PC-3 (cell line): ENCODE measurements around the gene ARHGEF16. TPM values are rescaled to one million over a fixed set of nuclear protein-coding genes. Genes with fewer than 3 reads are reported as not detected.

Source experiments
- ATAC-seq: fragments of 200-7000 bp; cut with Tn5 transposase; 2 replicates; pipeline ENCODE4 v1.9.1; 2020; ENCODE audit warnings: mild to moderate bottlenecking, moderate library complexity
- BruUV-seq: library from RNA; stranded (reverse); fragments of 400-500 nt; replicated peaks from 2 replicates; lab custom pipeline; 2021; lab: Mats Ljungman, UMichigan
- CTCF ChIA-PET: fragments of 300-600 bp; sonication (Branson Sonifier 250); formaldehyde crosslinking; loops from one replicate; lab custom pipeline; 2022; ENCODE audit warnings: antibody characterized with exemption; lab: Charles Lee
- POLR2A ChIA-PET: fragments of 300-600 bp; sonication (Branson Sonifier 250); formaldehyde crosslinking; loops from one replicate; lab custom pipeline; 2022; ENCODE audit warnings: antibody characterized with exemption; ENCODE audit not compliant: unreplicated experiment; lab: Charles Lee
- DNase-seq: peaks from one replicate; pipeline ENCODE4 v3.0.0-alpha.2; 2015
- H2AFZ ChIP-seq: fragments of 300-600 bp; sonication (generic); 2 replicates; pipeline ENCODE4 v1.6.0; 2016; ENCODE audit warnings: antibody characterized with exemption, low read length
- H3F3A ChIP-seq: fragments of 300-600 bp; sonication (generic); one replicate; pipeline ENCODE4 v1.6.0; 2017; ENCODE audit warnings: antibody characterized with exemption, low read length, control low read depth, mild to moderate bottlenecking; ENCODE audit not compliant: unreplicated experiment
- H3K27ac ChIP-seq: fragments of 300-600 bp; sonication (generic); 2 replicates; pipeline ENCODE4 v1.5.1; 2016; ENCODE audit warnings: mild to moderate bottlenecking, low read length
- H3K27me3 ChIP-seq: fragments of 300-600 bp; sonication (generic); 2 replicates; pipeline ENCODE4 v1.6.1; 2016; ENCODE audit warnings: low read length, mixed read lengths
- H3K36me3 ChIP-seq: fragments of 300-600 bp; sonication (generic); 2 replicates; pipeline ENCODE4 v1.6.1; 2016; ENCODE audit warnings: low read depth, mixed run types, low read length, mixed read lengths
- H3K4me1 ChIP-seq: fragments of 300-600 bp; sonication (generic); 2 replicates; pipeline ENCODE4 v1.5.1; 2016; ENCODE audit warnings: low read length; ENCODE audit not compliant: insufficient read depth
- H3K4me2 ChIP-seq: fragments of 300-600 bp; sonication (generic); 2 replicates; pipeline ENCODE4 v1.6.0; 2016; ENCODE audit warnings: low read length
- H3K4me3 ChIP-seq: fragments of 300-600 bp; sonication (generic); 2 replicates; pipeline ENCODE4 v1.5.1; 2016; ENCODE audit warnings: mild to moderate bottlenecking, low read length, mixed read lengths
- H3K79me2 ChIP-seq: fragments of 300-600 bp; sonication (generic); 2 replicates; pipeline ENCODE4 v1.6.1; 2017; ENCODE audit warnings: low read length, mixed read lengths
- H3K9ac ChIP-seq: fragments of 300-600 bp; sonication (generic); 2 replicates; pipeline ENCODE4 v1.6.0; 2016; ENCODE audit warnings: mild to moderate bottlenecking, low read length
- H3K9me2 ChIP-seq: fragments of 300-600 bp; sonication (generic); replicated peaks from 2 replicates; pipeline ENCODE4 v1.6.1; 2016; ENCODE audit warnings: mixed run types, low read length, mixed read lengths
- H3K9me3 ChIP-seq: fragments of 300-600 bp; sonication (generic); 2 replicates; pipeline ENCODE4 v1.6.1; 2016; ENCODE audit warnings: low read length, mixed read lengths
- H4K20me1 ChIP-seq: fragments of 300-600 bp; sonication (generic); 2 replicates; pipeline ENCODE4 v1.6.1; 2016; ENCODE audit warnings: low read length, mixed read lengths
- CTCF ChIP-seq: fragments of 300-600 bp; sonication (generic); conservative IDR thresholded peaks from 2 replicates; pipeline ENCODE4 v1.5.1; 2017; ENCODE audit warnings: antibody characterized with exemption, low read depth, mild to moderate bottlenecking, low read length
- EZH2 ChIP-seq: fragments of 300-600 bp; sonication (generic); IDR thresholded peaks from one replicate; pipeline ENCODE4 v1.6.1; 2017; ENCODE audit warnings: antibody characterized with exemption, mild to moderate bottlenecking, low read length; ENCODE audit not compliant: unreplicated experiment
- EZH2phosphoT487 ChIP-seq: fragments of 300-600 bp; sonication (generic); IDR thresholded peaks from 2 replicates; pipeline ENCODE4 v1.6.1; 2018; ENCODE audit warnings: mild to moderate bottlenecking, antibody characterized with exemption, low read length, borderline replicate concordance
- intact Hi-C: fragments of 100-400 bp; cut with micrococcal nuclease; formaldehyde crosslinking; loops from 2 replicates; pipeline ENCODE4 v1.9.0; 2023
- total RNA-seq: library from RNA; depleted of rRNA; stranded (reverse); fragments of >200 nt; gene quantifications from 2 replicates; pipeline ENCODE4 v1.2.3, GENCODE V29; 2014

The ARHGEF16 gene
- total RNA-seq, 1 experiment from 2014 or later, result 54.3 TPM

DNA sequence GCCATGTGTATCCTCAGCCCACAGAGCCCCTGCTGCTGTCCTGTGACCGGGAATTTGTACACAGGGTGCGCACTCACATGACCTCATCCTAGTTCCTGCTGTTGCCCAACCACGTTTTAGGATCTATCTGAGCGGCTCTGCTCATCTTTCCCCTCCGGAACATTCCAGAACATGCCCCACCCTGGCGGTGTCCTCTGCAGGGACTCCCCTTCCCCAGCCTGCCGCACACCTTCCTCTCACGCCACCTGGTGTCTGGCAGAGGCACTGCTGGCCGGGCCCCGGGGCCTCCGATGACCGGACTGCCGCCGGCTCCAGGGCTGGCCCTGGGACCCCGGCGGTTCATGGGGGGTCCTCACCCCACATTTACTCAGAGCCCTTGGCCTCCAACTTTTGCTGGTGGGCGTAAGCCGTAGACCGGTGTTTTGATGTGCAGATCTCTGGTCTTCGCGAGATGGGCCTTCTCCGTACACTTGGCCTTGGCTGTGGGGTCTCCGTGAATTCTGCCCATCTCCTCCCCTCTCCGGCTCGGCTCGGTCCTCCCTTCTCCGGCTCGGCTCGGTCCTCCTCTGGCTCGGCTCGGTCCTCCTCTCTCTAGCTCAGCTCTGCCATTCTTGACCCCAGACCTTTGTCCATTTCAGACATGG is 29.5 kb downstream of the ARHGEF16 start:
- no peaks in the 10 kb centered on the region for H3K27me3 ChIP-seq
- no peak overlapping the region for H3K9ac ChIP-seq
- no peak overlapping the region for H3K4me2 ChIP-seq
- intact Hi-C loops, result loop anchor here (1.0 kb wide), 1 partner anchor 31 kb away; no protein-coding TSS in a partner anchor
- ATAC-seq, result peak; percentile 39
- H3K79me2 ChIP-seq, result no peaks in the 10 kb centered on the region
- no peak for TF ChIP-seq EZH2
- peak; percentile 98 for TF ChIP-seq CTCF
- H3K9me2 ChIP-seq, result no peaks in the 10 kb centered on the region
- ChIA-PET CTCF (interaction anchor here (3.2 kb wide), 1 partner anchor 31 kb away, joined by 27 read pairs; no protein-coding TSS in a partner anchor), POLR2A (interaction anchor here (0.6 kb wide), 1 partner anchor 145 kb away, joined by 3 read pairs; no protein-coding TSS in a partner anchor)
- no peak overlapping the region for H3K27ac ChIP-seq
- H3K9me3 ChIP-seq, result no peaks in the 10 kb centered on the region
- peaks cover 12% of the 10 kb centered on the region for H3K4me1 ChIP-seq
- no peak overlapping the region for H2AFZ ChIP-seq
- H3F3A ChIP-seq, result no peaks in the 10 kb centered on the region
- DNase-seq, result peak; percentile 69
- no peaks in the 10 kb centered on the region for H4K20me1 ChIP-seq
- no peak overlapping the region for H3K4me3 ChIP-seq
- no peaks in the 10 kb centered on the region for H3K36me3 ChIP-seq
- BruUV-seq, result no TSS peak

- no peak overlapping the region for H3K9ac ChIP-seq
- no TSS peak for BruUV-seq
- H3K4me3 ChIP-seq, result no peak overlapping the region
- no peaks in the 10 kb centered on the region for H3K79me2 ChIP-seq
- TF ChIP-seq EZH2phosphoT487 (no peak), CTCF (no peak), EZH2 (no peak)
- no peaks in the 10 kb centered on the region for H3K9me2 ChIP-seq
- no peaks in the 10 kb centered on the region for H4K20me1 ChIP-seq
- POLR2A ChIA-PET, result no interaction called here
- H3K27me3 ChIP-seq, result no peaks in the 10 kb centered on the region
- DNase-seq (no peak), ATAC-seq (no peak)
- intact Hi-C loops, result no loop called here
- peaks cover 12% of the 10 kb centered on the region for H3K4me1 ChIP-seq
- no peaks in the 10 kb centered on the region for H3F3A ChIP-seq
- no peaks in the 10 kb centered on the region for H3K36me3 ChIP-seq
- H2AFZ ChIP-seq, result no peak overlapping the region
- no peak overlapping the region for H3K4me2 ChIP-seq
- H3K27ac ChIP-seq, result no peak overlapping the region
- CTCF ChIA-PET, result interaction anchor here (0.7 to 3.2 kb wide), 2 partner anchors 32 to 134 kb away, joined by 5 to 27 read pairs; no protein-coding TSS in a partner anchor
- no peaks in the 10 kb centered on the region for H3K9me3 ChIP-seq
Measured at GRCh38 chr1:3485016-3485415, 30.6 kb downstream of the ARHGEF16 start.

DNA sequence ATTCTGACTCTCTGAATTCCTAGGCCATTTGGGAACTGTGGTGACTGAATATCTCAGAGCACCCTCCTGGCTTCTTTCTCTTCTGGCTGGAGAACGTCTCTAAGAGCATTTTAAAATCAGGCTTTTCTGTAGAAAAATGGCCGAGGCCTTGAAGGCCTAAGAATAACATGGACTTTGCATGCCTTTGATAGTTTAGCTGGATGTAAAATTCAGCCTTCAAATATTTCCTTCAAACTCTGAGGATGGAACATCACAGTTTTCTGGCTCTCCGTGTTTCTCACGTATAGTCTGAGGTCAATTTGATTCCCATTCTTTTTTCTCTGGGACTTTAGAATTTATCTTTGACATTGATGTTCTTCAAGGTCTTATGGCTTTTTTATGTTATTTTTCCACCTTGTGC is 34.0 kb downstream of the ARHGEF16 start:
- H3K9me3 ChIP-seq, result no peaks in the 10 kb centered on the region
- H3K79me2 ChIP-seq, result no peaks in the 10 kb centered on the region
- H3K9ac ChIP-seq, result no peak overlapping the region
- peaks cover 17% of the 10 kb centered on the region for H3K4me1 ChIP-seq
- ChIA-PET CTCF (interaction anchor here (1.0 kb wide), 1 partner anchor 35 kb away, joined by 5 read pairs; no protein-coding TSS in a partner anchor), POLR2A (no interaction called here)
- no peak overlapping the region for H3K27ac ChIP-seq
- no peaks in the 10 kb centered on the region for H3K9me2 ChIP-seq
- no peak overlapping the region for H3K4me2 ChIP-seq
- DNase-seq (no peak), ATAC-seq (no peak)
- H3K27me3 ChIP-seq, result no peaks in the 10 kb centered on the region
- no peaks in the 10 kb centered on the region for H3K36me3 ChIP-seq
- BruUV-seq, result TSS peak; percentile 36
- H3K4me3 ChIP-seq, result no peak overlapping the region
- intact Hi-C loops, result no loop called here
- no peaks in the 10 kb centered on the region for H3F3A ChIP-seq
- no peak overlapping the region for H2AFZ ChIP-seq
- TF ChIP-seq EZH2phosphoT487 (no peak), EZH2 (no peak), CTCF (no peak)
- H4K20me1 ChIP-seq, result no peaks in the 10 kb centered on the region
